Thoracic aorta endothelial cell (primary cell): ENCODE data around the gene ZMYND19. TPM values are rescaled to one million over a fixed set of nuclear protein-coding genes. Genes with fewer than 3 reads are reported as not detected.

Source experiments
- small RNA-seq: library from RNA; depleted of rRNA; stranded (forward); fragments of <200 nt; gene quantifications from one replicate; pipeline ENCODE3, GENCODE V24; 2012
- total RNA-seq: library from RNA; depleted of rRNA; stranded (reverse); fragments of >200 nt; gene quantifications from 2 replicates; pipeline ENCODE4 v1.2.3, GENCODE V29; 2012

ZMYND19 gene
- total RNA-seq: 16.8 and 19.7 TPM in 2 replicates

DNA sequence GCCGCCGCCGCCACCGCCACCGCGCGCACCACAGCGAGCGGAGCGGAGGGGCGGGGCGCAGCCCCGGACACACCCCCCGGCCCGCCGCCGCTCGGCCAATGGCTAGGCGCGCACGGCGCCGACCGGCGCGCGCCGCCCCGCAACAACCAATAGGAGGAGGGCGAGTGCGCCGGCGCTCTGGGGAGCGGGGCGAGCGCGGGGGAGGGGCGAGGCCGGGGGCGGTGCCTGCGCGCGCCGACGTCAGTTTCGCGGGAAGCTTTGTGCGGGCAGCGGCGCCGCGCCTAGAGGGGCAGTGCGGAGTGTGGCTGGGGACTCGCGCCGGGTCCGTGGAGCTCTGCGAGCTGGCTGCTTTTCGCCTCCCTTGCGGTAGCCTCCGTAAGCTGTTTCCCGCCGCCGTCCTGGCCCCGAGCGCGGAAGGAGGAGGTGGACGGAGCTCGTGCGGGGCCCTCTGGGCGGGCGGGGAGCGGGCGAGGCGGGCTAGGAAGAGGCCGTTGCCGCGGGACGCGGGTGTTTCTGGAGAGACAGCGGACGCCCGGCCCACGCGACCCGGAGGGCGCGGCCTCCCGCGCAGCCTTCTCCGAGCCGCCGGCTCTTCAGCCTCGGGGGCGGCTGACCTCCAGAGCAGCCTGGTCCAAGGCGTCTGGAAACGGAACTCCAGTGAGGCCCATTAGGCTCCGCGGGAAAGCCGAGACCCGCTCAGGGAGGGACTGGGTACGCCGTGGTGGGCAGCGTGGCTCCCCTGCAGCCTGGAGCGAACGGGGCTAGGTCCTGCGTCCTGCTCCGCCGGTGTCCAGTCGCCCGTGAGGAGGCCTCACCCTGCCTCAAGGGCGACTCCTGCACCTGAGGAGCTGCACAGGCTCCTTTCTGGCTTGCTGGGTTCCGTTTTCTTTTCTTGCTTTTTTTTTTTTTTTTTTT, at the start of gene ZMYND19:
ZMYND19 (minus strand) TSS at position 44 of the 915 bp plus-strand sequence. CDS start 249 bp downstream, outside the sequence.

DNA sequence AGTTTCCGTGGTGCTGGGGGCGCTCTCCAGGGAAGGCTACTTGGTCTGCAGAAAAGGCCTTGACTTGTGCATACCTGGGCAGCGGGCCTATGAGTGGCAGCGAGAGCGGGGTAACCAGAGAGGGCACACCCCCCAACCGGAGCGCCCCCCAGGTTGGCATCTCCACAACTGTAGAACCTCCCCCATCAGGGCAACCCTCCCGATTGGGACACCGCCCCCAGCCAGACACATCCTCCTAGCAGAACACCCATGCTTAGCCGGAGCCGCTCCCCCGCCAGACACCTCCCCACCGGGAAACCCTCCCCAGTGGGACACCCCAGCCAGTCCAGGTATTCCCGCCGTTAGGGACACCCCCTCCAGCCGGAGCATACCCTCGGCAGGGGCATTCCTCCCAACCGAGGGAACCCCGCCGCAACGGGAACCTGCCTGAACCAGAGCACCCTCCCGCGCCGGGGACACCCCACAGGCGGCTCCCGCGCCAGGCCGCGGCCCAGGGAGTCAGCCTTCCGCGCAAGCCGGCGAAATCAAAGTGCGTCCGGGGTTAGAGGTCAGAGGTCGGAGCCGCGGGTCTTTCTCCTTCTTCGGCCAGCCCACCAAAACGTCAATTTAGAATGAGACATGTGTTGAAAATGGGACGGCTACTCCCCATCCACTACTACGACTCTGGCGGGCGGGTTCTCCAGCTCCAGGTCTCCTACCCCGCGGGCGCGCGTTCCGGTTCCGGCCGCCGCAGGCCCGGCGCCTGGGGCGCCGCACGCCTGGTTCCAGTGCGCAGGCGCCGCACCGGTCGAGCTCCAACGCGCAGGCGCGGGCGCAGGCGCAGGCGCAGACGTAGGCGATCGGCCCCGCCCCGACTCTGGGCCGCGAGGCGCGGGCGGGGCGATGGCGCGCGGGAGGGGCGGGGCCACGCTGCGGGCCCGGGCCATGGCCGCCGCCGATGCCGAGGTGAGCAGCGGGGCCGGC, 28.1 kb upstream of the ZMYND19 start, which contains the start of gene EHMT1:
EHMT1 (plus strand) TSS at position 901 of the 963 bp plus-strand sequence; CDS start at position 925, 24 bp downstream.

DNA sequence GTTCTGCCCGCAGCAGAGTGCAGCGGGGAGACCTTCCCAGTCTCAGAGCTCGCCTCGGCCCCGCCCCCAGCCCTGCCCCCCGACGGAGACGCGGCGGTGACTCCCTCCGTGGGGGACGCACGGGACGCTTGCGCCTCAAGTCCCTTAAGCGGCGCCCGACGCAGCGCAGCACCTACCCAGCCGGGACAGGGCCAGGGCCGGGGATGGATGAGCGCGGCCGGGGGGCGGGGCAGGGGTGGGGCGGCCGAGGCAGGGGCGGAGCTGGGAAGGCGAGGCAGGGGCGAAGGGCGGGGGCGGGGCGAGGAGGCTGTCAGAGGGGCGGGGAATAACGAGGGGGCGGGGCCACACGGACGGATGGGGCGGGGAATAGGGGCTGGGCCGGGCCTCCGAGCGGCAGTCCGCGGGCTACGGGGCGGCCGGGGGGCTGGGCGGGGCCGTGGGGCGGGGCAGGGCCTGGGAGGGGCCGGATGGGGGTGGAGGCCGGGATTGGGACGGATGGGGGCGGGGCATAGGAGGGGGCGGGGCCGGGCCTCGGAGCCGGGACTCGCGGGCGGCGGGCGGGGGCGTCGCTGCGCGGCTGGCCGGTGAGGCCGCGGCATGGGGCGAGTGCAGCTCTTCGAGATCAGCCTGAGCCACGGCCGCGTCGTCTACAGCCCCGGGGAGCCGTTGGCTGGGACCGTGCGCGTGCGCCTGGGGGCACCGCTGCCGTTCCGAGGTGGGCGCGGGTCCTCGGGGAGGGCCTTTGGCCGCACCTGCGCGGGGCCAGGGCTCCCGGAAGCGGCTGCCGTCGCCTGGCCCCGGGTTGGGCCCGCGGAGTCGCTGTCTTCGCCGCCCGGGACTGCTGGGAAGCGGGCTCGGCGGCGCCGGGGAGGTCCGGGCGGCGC, 15.1 kb upstream of the ZMYND19 start, which contains the start of gene ARRDC1:
ARRDC1 (plus strand) TSS at position 566 of the 884 bp plus-strand sequence; CDS start at position 598, 32 bp downstream.

DNA sequence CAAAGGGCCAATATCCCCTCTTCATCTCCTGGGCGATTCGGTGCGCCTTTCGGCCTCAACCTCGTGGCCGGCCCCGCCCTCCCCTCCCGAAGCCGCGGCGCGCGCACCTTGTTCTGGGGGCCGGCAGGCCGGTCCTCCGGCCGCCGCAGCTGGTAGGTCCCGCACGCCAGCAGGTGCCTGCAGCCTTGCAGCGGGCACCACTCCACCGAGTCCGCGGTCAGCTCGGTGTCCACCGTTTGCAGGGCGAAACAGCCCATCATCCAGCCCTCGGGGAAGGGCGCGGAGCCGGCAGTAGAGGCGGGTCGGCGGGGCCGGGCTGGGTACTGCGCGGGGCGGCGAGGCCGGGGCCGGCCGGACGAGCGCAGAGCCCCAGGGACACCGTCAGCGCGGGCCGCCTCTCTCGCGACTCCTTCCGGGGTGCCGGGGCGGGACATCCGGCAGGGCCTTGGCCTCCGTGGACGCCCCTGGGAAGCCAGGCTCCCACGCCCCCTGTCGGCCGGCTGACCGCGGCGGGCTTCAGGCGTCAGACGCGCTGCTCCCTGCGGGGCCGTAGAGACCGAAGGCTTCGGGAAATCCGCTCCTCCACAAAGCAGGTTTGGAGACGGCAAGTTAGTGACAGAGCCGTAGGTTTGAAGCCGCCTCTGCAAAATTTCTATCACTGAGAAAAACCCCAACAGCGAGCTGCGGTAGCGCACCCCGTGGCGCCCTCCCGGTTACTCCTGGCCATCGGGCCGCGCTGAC, 11.6 kb downstream of the ZMYND19 start, which contains the start of gene DPH7:
DPH7 (minus strand) TSS at position 408 of the 741 bp plus-strand sequence; CDS start at position 260, 148 bp downstream.

DNA sequence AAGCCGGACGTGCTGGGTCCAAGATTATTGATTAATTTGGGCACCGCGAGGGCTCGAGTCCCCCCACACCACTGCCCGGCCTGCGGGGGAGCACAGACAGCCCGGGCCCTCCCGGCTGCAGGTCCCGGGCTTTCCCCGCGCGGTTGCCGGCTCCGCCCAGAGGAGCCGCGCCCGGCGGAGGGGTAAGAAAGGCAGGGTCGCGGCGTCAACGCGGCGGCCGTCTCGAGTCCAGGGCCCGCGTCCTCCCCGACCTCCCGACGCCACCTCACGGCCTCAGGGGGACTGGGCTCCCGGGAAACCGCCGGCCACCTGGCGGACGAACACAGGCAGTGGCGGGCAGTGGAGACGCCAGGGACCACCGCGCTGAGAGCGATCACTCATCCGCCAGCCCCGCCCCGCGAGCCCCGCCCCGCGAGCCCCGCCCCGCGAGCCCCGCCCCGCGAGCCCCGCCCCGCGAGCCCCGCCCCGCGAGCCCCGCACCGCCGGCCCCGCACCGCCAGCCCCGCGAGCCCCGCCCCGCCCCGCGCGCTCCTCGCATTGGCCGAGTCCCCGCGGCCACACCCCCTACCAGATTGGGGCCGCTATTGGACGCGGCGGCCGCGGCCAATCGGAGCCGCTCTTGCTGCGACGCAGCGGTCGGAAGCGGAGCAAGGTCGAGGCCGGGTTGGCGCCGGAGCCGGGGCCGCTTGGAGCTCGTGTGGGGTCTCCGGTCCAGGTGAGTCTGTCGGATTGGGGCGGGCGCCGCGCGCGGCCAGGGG, 38.9 kb downstream of the ZMYND19 start, which contains the start of gene MRPL41:
MRPL41 (plus strand) TSS at position 616 of the 758 bp plus-strand sequence. CDS start 203 bp downstream, outside the sequence.

DNA sequence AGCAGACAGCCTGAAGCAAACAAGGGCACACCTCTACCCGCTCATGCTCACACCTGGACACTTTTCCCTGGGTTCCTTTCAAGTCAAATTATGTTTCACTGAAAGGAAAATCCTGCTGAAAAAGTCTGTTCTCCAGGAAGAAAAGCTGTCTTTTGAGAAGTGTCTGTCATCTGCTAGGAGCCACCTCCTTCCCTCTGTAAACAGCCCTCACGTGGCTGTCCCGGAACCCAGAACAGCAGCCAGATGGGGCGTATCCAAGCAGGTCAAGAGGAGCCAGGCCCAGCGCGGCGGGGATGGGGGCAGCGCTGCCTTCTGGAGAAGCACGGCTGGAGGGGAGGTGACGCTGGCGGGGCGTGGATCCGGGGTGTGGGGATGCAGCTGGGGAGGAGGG, 40.1 kb downstream of the ZMYND19 start, which contains the start of gene PNPLA7:
PNPLA7 (minus strand) TSS at position 172 of the 391 bp plus-strand sequence. CDS start 205 bp downstream, outside the sequence.

Small RNA genes lying within 50 kb of the gene (small RNA-seq; reads per million reads assigned to genes)
- not detected for gene RF00017

Other genes starting within 250 kb of the ZMYND19 start
- gene EXD3, start 167.3 kb downstream of the ZMYND19 start, total RNA-seq: 9.0 and 9.3 TPM in 2 replicates
- gene NOXA1, start 167.1 kb downstream of the ZMYND19 start, total RNA-seq: 0.27 and 0.29 TPM in 2 replicates
- not detected in 2 replicates for gene ENTPD8, start 149.2 kb downstream of the ZMYND19 start, total RNA-seq
- 38.8 and 44.0 TPM in 2 replicates for gene NSMF, start 131.2 kb downstream of the ZMYND19 start, total RNA-seq
- 0.22 and 0.66 TPM in 2 replicates for gene PNPLA7, start 40.1 kb downstream of the ZMYND19 start, total RNA-seq
- 37.7 and 45.1 TPM in 2 replicates for gene MRPL41, start 38.6 kb downstream of the ZMYND19 start, total RNA-seq
- gene DPH7, start 11.6 kb downstream of the ZMYND19 start, total RNA-seq: 22.8 and 23.9 TPM in 2 replicates
- 14.8 and 21.1 TPM in 2 replicates for gene ARRDC1, start 15.2 kb upstream of the ZMYND19 start, total RNA-seq
- gene EHMT1, start 28.5 kb upstream of the ZMYND19 start, total RNA-seq: 51.7 and 60.1 TPM in 2 replicates